Transverse colon (tissue), 4 donors: ENCODE data around the gene TRPM3. TPM values are rescaled to one million over a fixed set of nuclear protein-coding genes. Genes with fewer than 3 reads are reported as not detected.

ENCODE experiments used
- DNase-seq: peaks from one replicate; pipeline ENCODE4 v3.0.0-alpha.2; 2019
- H3K27ac ChIP-seq, 4 donors: fragments of 200-600 bp; sonication (generic); 2 replicates each; pipeline ENCODE4 v1.5.1; 2016 to 2018; ENCODE audit warnings: inconsistent platforms in 4 of 4
- H3K27me3 ChIP-seq: fragments of 200-600 bp; sonication (generic); 2 replicates; pipeline ENCODE4 v1.5.1; 2017; ENCODE audit warnings: inconsistent platforms
- H3K36me3 ChIP-seq, 4 donors: fragments of 200-600 bp; sonication (generic); 2 replicates each; pipeline ENCODE4 v1.5.1; 2017 to 2019; ENCODE audit warnings: inconsistent platforms in 4 of 4
- H3K4me1 ChIP-seq, 4 donors: fragments of 200-600 bp; sonication (generic); 2 replicates each; pipeline ENCODE4 v1.5.1; 2017 to 2020; ENCODE audit warnings: inconsistent platforms in 4 of 4
- H3K4me3 ChIP-seq, 4 donors: fragments of 200-600 bp; sonication (generic); 1 replicate in 1 of 4; 2 replicates in 3 of 4; pipeline versions ENCODE4 v1.5.1 to v1.6.1; 2017 to 2019; ENCODE audit warnings: inconsistent platforms in 4 of 4
- H3K9me3 ChIP-seq, 2 donors: fragments of 200-600 bp; sonication (generic); 2 replicates each; pipeline ENCODE4 v1.5.1; 2017 to 2019; ENCODE audit warnings: inconsistent platforms in 2 of 2
- EP300 ChIP-seq: sonication (generic); formaldehyde crosslinking; IDR thresholded peaks from one replicate; pipeline ENCODE4 v1.6.1; 2017; ENCODE audit warnings: antibody characterized with exemption, low read depth
- POLR2A ChIP-seq: fragments of 450-650 bp; IDR thresholded peaks from one replicate; pipeline ENCODE4 v1.6.1; 2016; ENCODE audit warnings: antibody characterized with exemption, mild to moderate bottlenecking, moderate library complexity
- POLR2AphosphoS5 ChIP-seq, 3 donors: sonication (generic); formaldehyde crosslinking; IDR thresholded peaks; one replicate each; pipeline ENCODE4 v1.6.1; 2016; ENCODE audit warnings: antibody characterized with exemption in 3 of 3
- WGBS, 2 donors: methylation state at CpG; one replicate each; pipeline ENCODE4 v1.1.5; 2018; ENCODE audit warnings: low coverage in 1 of 2; 5-methylcytosine and 5-hydroxymethylcytosine counted together
- in situ Hi-C, 4 donors: fragments of 200-750 bp; cut with MboI; loops; one replicate each; pipeline versions ENCODE4 v1.15.0 to v1.15.1; 2017; ENCODE audit warnings: low sequenced_read_pairs in 3 of 4, low pct_ligation_motif_present in 1 of 4, low pct_unique_long_range_greater_than_20kb in 1 of 4
- intact Hi-C: fragments of 100-400 bp; cut with DNase I; formaldehyde crosslinking; loops from one replicate; pipeline ENCODE4 v1.15.1; 2023; ENCODE audit warnings: low total_unique reads
- total RNA-seq, 4 donors: library from RNA; depleted of rRNA; stranded (reverse); fragments of >200 nt; gene quantifications; one replicate each; pipeline ENCODE4 v1.1.0, GENCODE V29; 2016
- TF ChIP-seq, protein P1 (sequence below), 5 experiments: fragments of 200-600 bp in 3 of 5; fragments of 450-650 bp in 2 of 5; sonication (generic) in 3 of 5; IDR thresholded peaks; 1 replicate in 2 of 5; 2 replicates in 3 of 5; pipeline ENCODE4 v1.5.1; 2016 to 2017; ENCODE audit warnings: antibody characterized with exemption in 5 of 5, inconsistent platforms in 3 of 5, mild to moderate bottlenecking in 2 of 5, moderate library complexity in 1 of 5

The TRPM3 gene
- total RNA-seq, 4 donors from 2014 or later, result 0.16 to 1.2 (median 0.32) TPM

GRCh38 chr9:70995511-70995910 lies 125.9 kb downstream of the TRPM3 start:
- Histone ChIP-seq H3K27me3 (no peaks in the 10 kb centered on the region), H3K36me3 (no peaks in the 10 kb centered on the region), H3K27ac (no peak overlapping the region), H3K4me3 (no peak overlapping the region), H3K9me3 (no peaks in the 10 kb centered on the region), H3K4me1 (no peaks in the 10 kb centered on the region)
- 67 to 71% methylated on average over 4 of the region's 4 CpGs for WGBS, 2 donors
- DNase-seq, result no peak
- TF ChIP-seq, protein P1, sequence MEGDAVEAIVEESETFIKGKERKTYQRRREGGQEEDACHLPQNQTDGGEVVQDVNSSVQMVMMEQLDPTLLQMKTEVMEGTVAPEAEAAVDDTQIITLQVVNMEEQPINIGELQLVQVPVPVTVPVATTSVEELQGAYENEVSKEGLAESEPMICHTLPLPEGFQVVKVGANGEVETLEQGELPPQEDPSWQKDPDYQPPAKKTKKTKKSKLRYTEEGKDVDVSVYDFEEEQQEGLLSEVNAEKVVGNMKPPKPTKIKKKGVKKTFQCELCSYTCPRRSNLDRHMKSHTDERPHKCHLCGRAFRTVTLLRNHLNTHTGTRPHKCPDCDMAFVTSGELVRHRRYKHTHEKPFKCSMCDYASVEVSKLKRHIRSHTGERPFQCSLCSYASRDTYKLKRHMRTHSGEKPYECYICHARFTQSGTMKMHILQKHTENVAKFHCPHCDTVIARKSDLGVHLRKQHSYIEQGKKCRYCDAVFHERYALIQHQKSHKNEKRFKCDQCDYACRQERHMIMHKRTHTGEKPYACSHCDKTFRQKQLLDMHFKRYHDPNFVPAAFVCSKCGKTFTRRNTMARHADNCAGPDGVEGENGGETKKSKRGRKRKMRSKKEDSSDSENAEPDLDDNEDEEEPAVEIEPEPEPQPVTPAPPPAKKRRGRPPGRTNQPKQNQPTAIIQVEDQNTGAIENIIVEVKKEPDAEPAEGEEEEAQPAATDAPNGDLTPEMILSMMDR (IDR thresholded peaks at IDR 0.05), result no peak
- TF ChIP-seq POLR2A (no peak), POLR2AphosphoS5 (IDR thresholded peaks at IDR 0.05) (no peak), EP300 (no peak)
- in situ Hi-C loops (loop anchor here in 2 of 4 donors (25.0 kb wide), 2 partner anchors 333 to 358 kb away; no protein-coding TSS in a partner anchor), intact Hi-C loops (no loop called here)

GRCh38 chr9:70994582-70994981 lies 126.8 kb downstream of the TRPM3 start:
- Histone ChIP-seq H3K27me3 (no peaks in the 10 kb centered on the region), H3K4me3 (no peak overlapping the region), H3K9me3 (no peaks in the 10 kb centered on the region), H3K36me3 (no peaks in the 10 kb centered on the region), H3K27ac (no peak overlapping the region), H3K4me1 (no peaks in the 10 kb centered on the region)
- no peak for DNase-seq
- in situ Hi-C loops, result loop anchor here in 2 of 4 donors (25.0 kb wide), 2 partner anchors 332 to 357 kb away; no protein-coding TSS in a partner anchor
- TF ChIP-seq POLR2A (no peak), POLR2AphosphoS5 (IDR thresholded peaks at IDR 0.05) (no peak)
- intact Hi-C loops, result no loop called here
- WGBS, 2 donors, result 63 to 75% methylated on average over 2 of the region's 2 CpGs

DNA sequence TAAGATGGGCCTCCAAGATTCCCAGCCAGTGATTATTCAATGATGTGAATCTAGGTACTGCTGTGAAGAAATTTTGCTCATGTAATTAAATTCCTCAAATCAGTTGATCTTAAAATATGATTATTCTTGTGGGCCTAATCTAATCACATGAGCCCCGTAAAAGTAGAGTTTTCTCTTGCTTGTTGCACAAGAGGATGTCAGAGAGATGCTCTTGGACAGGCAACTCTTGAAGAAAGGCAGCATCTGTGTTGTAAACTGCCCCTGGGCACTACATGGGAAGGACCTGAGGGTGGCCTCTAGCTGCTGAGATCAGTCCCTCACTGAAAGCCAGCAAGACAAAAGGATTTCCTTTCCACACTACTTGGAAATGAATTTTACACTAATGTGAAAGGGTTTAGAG lies 132.9 kb downstream of the TRPM3 start:
- whole genome bisulfite sequencing, 2 donors, result 92% methylated on average over 1 of the region's 1 CpG; no CpG with 5 or more reads in 1 of the 2 donors
- in situ Hi-C loops, result loop anchor here in 2 of 4 donors (25.0 kb wide), 2 partner anchors 326 to 351 kb away; no protein-coding TSS in a partner anchor

GRCh38 chr9:70987986-70988385 lies 133.4 kb downstream of the TRPM3 start:
- H3K36me3 ChIP-seq, result no peaks in the 10 kb centered on the region
- intact Hi-C loops, result no loop called here
- no peak for TF ChIP-seq EP300
- no peak for TF ChIP-seq POLR2AphosphoS5 (IDR thresholded peaks at IDR 0.05)
- WGBS, 2 donors, result 75 to 82% methylated on average over 1 of the region's 1 CpG
- H3K4me1 ChIP-seq, result no peaks in the 10 kb centered on the region
- DNase-seq, result no peak
- in situ Hi-C loops, result loop anchor here in 2 of 4 donors (25.0 kb wide), 2 partner anchors 326 to 351 kb away; no protein-coding TSS in a partner anchor
- peaks cover 0 to 9% of the 10 kb centered on the region in 2 donors for H3K9me3 ChIP-seq
- no peak overlapping the region for H3K27ac ChIP-seq
- no peak overlapping the region for H3K4me3 ChIP-seq
- H3K27me3 ChIP-seq, result no peaks in the 10 kb centered on the region

More for the DNA sequence above, 132.9 kb downstream of the TRPM3 start:
- Histone ChIP-seq H3K4me3 (no peak overlapping the region), H3K27ac (no peak overlapping the region), H3K4me1 (no peaks in the 10 kb centered on the region), H3K27me3 (no peaks in the 10 kb centered on the region), H3K9me3 (peaks cover 0 to 3% of the 10 kb centered on the region in 2 donors), H3K36me3 (no peaks in the 10 kb centered on the region)
- intact Hi-C loops, result no loop called here
- no peak for DNase-seq
- TF ChIP-seq POLR2A (no peak), POLR2AphosphoS5 (IDR thresholded peaks at IDR 0.05) (no peak), EP300 (no peak)
- TF ChIP-seq, protein P1 (IDR thresholded peaks at IDR 0.05), result no peak

DNA sequence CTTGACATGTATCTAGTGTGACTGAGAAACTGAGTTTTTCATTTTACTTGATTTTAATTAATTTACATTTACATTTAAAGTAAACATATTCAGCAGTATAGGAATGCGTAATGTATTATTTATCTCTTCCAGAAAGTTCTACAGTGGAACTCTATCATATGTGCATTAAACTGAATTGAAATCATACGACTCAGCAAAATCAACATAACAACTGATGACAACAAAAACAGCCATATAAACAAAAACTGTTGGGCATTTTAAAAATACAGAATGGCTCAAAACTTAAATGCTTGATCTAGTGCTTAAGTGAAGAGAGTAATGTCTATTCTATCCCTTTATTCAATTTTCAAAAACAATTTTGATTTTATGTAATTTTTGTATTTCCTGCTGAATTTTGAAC lies 134.4 kb downstream of the TRPM3 start:
- no peak overlapping the region for H3K27ac ChIP-seq
- H3K9me3 ChIP-seq, result peaks cover 0 to 9% of the 10 kb centered on the region in 2 donors
- no peaks in the 10 kb centered on the region for H3K36me3 ChIP-seq
- H3K4me3 ChIP-seq, result no peak overlapping the region
- WGBS, 2 donors, result 87 to 93% methylated on average over 2 of the region's 2 CpGs
- no peak for DNase-seq
- in situ Hi-C loops (loop anchor here in 2 of 4 donors (25.0 kb wide), 2 partner anchors 325 to 350 kb away; no protein-coding TSS in a partner anchor), intact Hi-C loops (no loop called here)
- no peaks in the 10 kb centered on the region for H3K4me1 ChIP-seq
- no peaks in the 10 kb centered on the region for H3K27me3 ChIP-seq
- TF ChIP-seq POLR2AphosphoS5 (IDR thresholded peaks at IDR 0.05) (no peak), EP300 (no peak), POLR2A (no peak)
- TF ChIP-seq, protein P1 (IDR thresholded peaks at IDR 0.05), result no peak
